ENCODE results near the gene TEDC1.

- TF ChIP-seq POLR2A (IDR thresholded peaks at IDR 0.05; ENCODE audit: low read depth, low read length) (no peak), POLR2AphosphoS5 (IDR thresholded peaks at IDR 0.05; ENCODE audit: low read depth, low read length) (no peak), TAF1 (IDR thresholded peaks at IDR 0.05; ENCODE audit: borderline replicate concordance, low read depth, low read length) (no peak)
Observed at GRCh38 chr14:105534586-105534985, 43.5 kb downstream of the TEDC1 start.
